ENCODE results near the gene EIF4A2.
A peak's percentile ranks its signal among the peaks of the same experiment; 100 is the strongest.

The EIF4A2 gene

GRCh38 chr3:186783058-186783730 lies at the start of gene EIF4A2:
Gene EIF4A2 (plus strand): TSS chr3:186783577. CDS start chr3:186783611, 34 bp downstream.
- Histone ChIP-seq H3K4me3 (ENCODE audit: insufficient read length, low read depth) (peak within 1 kb of the TSS; percentile 99), H3K9me3 (ENCODE audit: insufficient read depth, low read length) (no peaks in the 10 kb centered on the region), H3K27me3 (ENCODE audit: insufficient read depth, insufficient read length) (no peaks in the 10 kb centered on the region), H3K9ac (ENCODE audit: insufficient read length, low read depth) (peak within 1 kb of the TSS; percentile 100), H3K36me3 (ENCODE audit: insufficient read depth, insufficient read length, low read length) (peaks cover 48% of the 10 kb centered on the region), H3K4me1 (ENCODE audit: insufficient read depth, insufficient read length) (no peaks in the 10 kb centered on the region)
- no peak for TF ChIP-seq SUZ12 (IDR thresholded peaks at IDR 0.05; ENCODE audit: extremely low read depth, insufficient read depth, insufficient read length)
- no peak for TF ChIP-seq YY1 (IDR thresholded peaks at IDR 0.05; ENCODE audit: insufficient read depth, insufficient read length)
- TF ChIP-seq ZNF274 (IDR thresholded peaks at IDR 0.05; ENCODE audit: low read depth, low read length): no peak
- peak; percentile 86 for DNase-seq (ENCODE audit: low read depth, low spot score)

- H3K4me3 ChIP-seq (ENCODE audit: insufficient read length, low read depth): no peak overlapping the region
- no peaks in the 10 kb centered on the region for H3K9me3 ChIP-seq (ENCODE audit: insufficient read depth, low read length)
- no peak for TF ChIP-seq YY1 (IDR thresholded peaks at IDR 0.05; ENCODE audit: insufficient read depth, insufficient read length)
- TF ChIP-seq SUZ12 (IDR thresholded peaks at IDR 0.05; ENCODE audit: extremely low read depth, insufficient read depth, insufficient read length): no peak
- no peak for TF ChIP-seq ZNF274 (IDR thresholded peaks at IDR 0.05; ENCODE audit: low read depth, low read length)
- H3K27me3 ChIP-seq (ENCODE audit: insufficient read depth, insufficient read length): no peaks in the 10 kb centered on the region
- H3K4me1 ChIP-seq (ENCODE audit: insufficient read depth, insufficient read length): no peaks in the 10 kb centered on the region
- DNase-seq (ENCODE audit: low read depth, low spot score): no peak
- H3K9ac ChIP-seq (ENCODE audit: insufficient read length, low read depth): no peak overlapping the region
- H3K36me3 ChIP-seq (ENCODE audit: insufficient read depth, insufficient read length, low read length): no peaks in the 10 kb centered on the region
Measured at GRCh38 chr3:186742618-186743380, 40.6 kb upstream of the EIF4A2 start.

GRCh38 chr3:186743666-186744065 lies 39.7 kb upstream of the EIF4A2 start:
- TF ChIP-seq SUZ12 (IDR thresholded peaks at IDR 0.05; ENCODE audit: extremely low read depth, insufficient read depth, insufficient read length) (no peak), ZNF274 (IDR thresholded peaks at IDR 0.05; ENCODE audit: low read depth, low read length) (no peak), YY1 (IDR thresholded peaks at IDR 0.05; ENCODE audit: insufficient read depth, insufficient read length) (no peak)
- Histone ChIP-seq H3K36me3 (ENCODE audit: insufficient read depth, insufficient read length, low read length) (no peaks in the 10 kb centered on the region), H3K4me3 (ENCODE audit: insufficient read length, low read depth) (no peak overlapping the region), H3K9me3 (ENCODE audit: insufficient read depth, low read length) (no peaks in the 10 kb centered on the region), H3K27me3 (ENCODE audit: insufficient read depth, insufficient read length) (no peaks in the 10 kb centered on the region), H3K4me1 (ENCODE audit: insufficient read depth, insufficient read length) (no peaks in the 10 kb centered on the region), H3K9ac (ENCODE audit: insufficient read length, low read depth) (no peak overlapping the region)
- no peak for DNase-seq (ENCODE audit: low read depth, low spot score)

GRCh38 chr3:186746008-186746407 lies 37.4 kb upstream of the EIF4A2 start:
- H3K4me1 ChIP-seq (ENCODE audit: insufficient read depth, insufficient read length): no peaks in the 10 kb centered on the region
- H3K4me3 ChIP-seq (ENCODE audit: insufficient read length, low read depth): no peak overlapping the region
- H3K27me3 ChIP-seq (ENCODE audit: insufficient read depth, insufficient read length): no peaks in the 10 kb centered on the region
- DNase-seq (ENCODE audit: low read depth, low spot score): peak; percentile 83
- H3K36me3 ChIP-seq (ENCODE audit: insufficient read depth, insufficient read length, low read length): no peaks in the 10 kb centered on the region
- no peak for TF ChIP-seq ZNF274 (IDR thresholded peaks at IDR 0.05; ENCODE audit: low read depth, low read length)
- TF ChIP-seq YY1 (IDR thresholded peaks at IDR 0.05; ENCODE audit: insufficient read depth, insufficient read length): no peak
- H3K9me3 ChIP-seq (ENCODE audit: insufficient read depth, low read length): no peaks in the 10 kb centered on the region
- no peak overlapping the region for H3K9ac ChIP-seq (ENCODE audit: insufficient read length, low read depth)

- Histone ChIP-seq H3K9ac (ENCODE audit: insufficient read length, low read depth) (no peak overlapping the region), H3K36me3 (ENCODE audit: insufficient read depth, insufficient read length, low read length) (no peaks in the 10 kb centered on the region), H3K27me3 (ENCODE audit: insufficient read depth, insufficient read length) (no peaks in the 10 kb centered on the region), H3K4me3 (ENCODE audit: insufficient read length, low read depth) (no peak overlapping the region), H3K4me1 (ENCODE audit: insufficient read depth, insufficient read length) (peaks cover 4% of the 10 kb centered on the region), H3K9me3 (ENCODE audit: insufficient read depth, low read length) (no peaks in the 10 kb centered on the region)
- TF ChIP-seq SUZ12 (IDR thresholded peaks at IDR 0.05; ENCODE audit: extremely low read depth, insufficient read depth, insufficient read length) (no peak), ZNF274 (IDR thresholded peaks at IDR 0.05; ENCODE audit: low read depth, low read length) (no peak), YY1 (IDR thresholded peaks at IDR 0.05; ENCODE audit: insufficient read depth, insufficient read length) (no peak)
- no peak for DNase-seq (ENCODE audit: low read depth, low spot score)
Measured at GRCh38 chr3:186750316-186750715, 33.1 kb upstream of the EIF4A2 start.

GRCh38 chr3:186751480-186751879 lies 31.9 kb upstream of the EIF4A2 start:
- Histone ChIP-seq H3K36me3 (ENCODE audit: insufficient read depth, insufficient read length, low read length) (no peaks in the 10 kb centered on the region), H3K9ac (ENCODE audit: insufficient read length, low read depth) (no peak overlapping the region), H3K9me3 (ENCODE audit: insufficient read depth, low read length) (no peaks in the 10 kb centered on the region), H3K4me1 (ENCODE audit: insufficient read depth, insufficient read length) (peaks cover 4% of the 10 kb centered on the region), H3K27me3 (ENCODE audit: insufficient read depth, insufficient read length) (no peaks in the 10 kb centered on the region), H3K4me3 (ENCODE audit: insufficient read length, low read depth) (no peak overlapping the region)
- no peak for DNase-seq (ENCODE audit: low read depth, low spot score)
- TF ChIP-seq ZNF274 (IDR thresholded peaks at IDR 0.05; ENCODE audit: low read depth, low read length): no peak
- TF ChIP-seq YY1 (IDR thresholded peaks at IDR 0.05; ENCODE audit: insufficient read depth, insufficient read length): no peak
- TF ChIP-seq SUZ12 (IDR thresholded peaks at IDR 0.05; ENCODE audit: extremely low read depth, insufficient read depth, insufficient read length): no peak

- TF ChIP-seq SUZ12 (IDR thresholded peaks at IDR 0.05; ENCODE audit: extremely low read depth, insufficient read depth, insufficient read length): no peak
- no peak for TF ChIP-seq YY1 (IDR thresholded peaks at IDR 0.05; ENCODE audit: insufficient read depth, insufficient read length)
- no peak for TF ChIP-seq ZNF274 (IDR thresholded peaks at IDR 0.05; ENCODE audit: low read depth, low read length)
- H3K36me3 ChIP-seq (ENCODE audit: insufficient read depth, insufficient read length, low read length): no peaks in the 10 kb centered on the region
- H3K9ac ChIP-seq (ENCODE audit: insufficient read length, low read depth): no peak overlapping the region
- no peak for DNase-seq (ENCODE audit: low read depth, low spot score)
- H3K4me3 ChIP-seq (ENCODE audit: insufficient read length, low read depth): no peak overlapping the region
- H3K27me3 ChIP-seq (ENCODE audit: insufficient read depth, insufficient read length): no peaks in the 10 kb centered on the region
- H3K4me1 ChIP-seq (ENCODE audit: insufficient read depth, insufficient read length): peaks cover 4% of the 10 kb centered on the region
- no peaks in the 10 kb centered on the region for H3K9me3 ChIP-seq (ENCODE audit: insufficient read depth, low read length)
Measured at GRCh38 chr3:186754006-186754405, 29.4 kb upstream of the EIF4A2 start.

All from NT2/D1 (cell line).